ENCODE measurements around the gene ARHGAP9.
"Not testable (repeated sequence)": the region's sequence is repeated elsewhere in the genome, so short reads cannot be mapped to it uniquely, and the experiment has no call there.

ARHGAP9 gene

GRCh38 chr12:57452937-57453509 is 26.6 kb downstream of the ARHGAP9 start:
- H3K9me3 Mint-ChIP-seq: no peaks in the 10 kb centered on the region
- peak overlapping the region; percentile 79 for H3K27ac Mint-ChIP-seq
- H3K36me3 Mint-ChIP-seq (ENCODE audit: low read depth): no peaks in the 10 kb centered on the region
- no peaks in the 10 kb centered on the region for H3K27me3 Mint-ChIP-seq
- peak overlapping the region; percentile 28 for H3K4me3 Mint-ChIP-seq
- H3K4me1 Mint-ChIP-seq (ENCODE audit: low read depth): peaks cover 41% of the 10 kb centered on the region

- Mint-ChIP-seq H3K27me3 (no peaks in the 10 kb centered on the region), H3K36me3 (ENCODE audit: low read depth) (no peaks in the 10 kb centered on the region), H3K27ac (peak overlapping the region; percentile 79), H3K9me3 (no peaks in the 10 kb centered on the region), H3K4me3 (peak overlapping the region; percentile 28), H3K4me1 (ENCODE audit: low read depth) (peaks cover 35% of the 10 kb centered on the region)
Measured at GRCh38 chr12:57452181-57452936, 27.3 kb downstream of the ARHGAP9 start.

DNA sequence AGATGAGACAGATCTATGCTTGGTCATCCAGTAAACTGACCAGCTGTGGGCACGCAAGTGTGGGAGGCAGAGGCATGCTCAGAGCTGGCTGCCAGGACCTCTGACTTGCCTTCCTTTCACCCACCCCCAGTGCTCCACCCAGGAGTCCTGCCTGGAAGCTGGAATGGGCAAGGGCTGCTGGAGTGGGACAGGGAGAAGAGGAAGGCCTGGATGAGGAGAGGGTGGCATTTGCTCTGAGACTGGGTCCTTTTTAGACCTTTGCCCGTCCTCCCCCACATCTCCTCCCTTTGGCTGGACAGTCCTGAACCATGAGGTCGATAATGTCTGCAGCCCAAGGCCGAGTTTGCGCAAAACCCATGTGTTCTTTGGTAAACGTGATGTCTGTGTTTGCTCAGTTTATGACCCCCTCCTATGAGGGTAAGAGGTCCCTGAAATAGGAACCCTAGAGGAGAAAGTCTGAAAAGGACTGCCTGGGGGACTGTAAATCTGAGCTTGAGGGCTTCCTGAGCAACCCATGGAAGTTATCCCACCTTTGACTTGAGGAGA is 28.4 kb downstream of the ARHGAP9 start:
- H3K27me3 Mint-ChIP-seq: no peaks in the 10 kb centered on the region
- H3K4me1 Mint-ChIP-seq (ENCODE audit: low read depth): peaks cover 28% of the 10 kb centered on the region
- no peak overlapping the region for H3K27ac Mint-ChIP-seq
- H3K4me3 Mint-ChIP-seq: no peak overlapping the region
- H3K36me3 Mint-ChIP-seq (ENCODE audit: low read depth): no peaks in the 10 kb centered on the region
- H3K9me3 Mint-ChIP-seq: no peaks in the 10 kb centered on the region

- Mint-ChIP-seq H3K9me3 (no peaks in the 10 kb centered on the region), H3K27ac (no peak overlapping the region), H3K27me3 (no peaks in the 10 kb centered on the region), H3K4me1 (ENCODE audit: low read depth) (peaks cover 19% of the 10 kb centered on the region), H3K4me3 (no peak overlapping the region), H3K36me3 (ENCODE audit: low read depth) (no peaks in the 10 kb centered on the region)
Measured at GRCh38 chr12:57450057-57450456, 29.6 kb downstream of the ARHGAP9 start.

GRCh38 chr12:57449375-57449774 is 30.3 kb downstream of the ARHGAP9 start:
- no peaks in the 10 kb centered on the region for H3K36me3 Mint-ChIP-seq (ENCODE audit: low read depth)
- peaks cover 14% of the 10 kb centered on the region for H3K4me1 Mint-ChIP-seq (ENCODE audit: low read depth)
- H3K27me3 Mint-ChIP-seq: no peaks in the 10 kb centered on the region
- H3K9me3 Mint-ChIP-seq: no peaks in the 10 kb centered on the region
- no peak overlapping the region for H3K27ac Mint-ChIP-seq
- H3K4me3 Mint-ChIP-seq: no peak overlapping the region

DNA sequence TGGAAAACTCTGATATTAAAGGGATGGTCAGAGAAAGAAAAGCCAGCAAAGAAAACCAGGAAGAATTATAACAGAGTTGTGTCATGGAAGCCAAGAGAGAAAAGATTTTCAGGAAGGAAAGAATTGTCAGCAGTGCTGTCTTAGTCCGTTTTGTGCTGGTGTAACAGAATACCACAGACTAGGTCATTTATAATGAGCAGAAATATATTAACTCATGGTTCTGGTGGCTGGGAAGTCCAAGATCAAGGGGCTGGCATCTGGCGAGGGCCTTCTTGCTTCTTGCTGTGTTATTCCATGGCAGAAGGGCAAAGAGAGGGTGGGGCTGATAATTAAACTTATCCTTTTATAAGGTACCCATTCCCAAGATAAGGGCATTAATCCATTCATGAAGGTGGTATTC is 31.0 kb downstream of the ARHGAP9 start:
- Mint-ChIP-seq H3K36me3 (ENCODE audit: low read depth) (no peaks in the 10 kb centered on the region), H3K4me1 (ENCODE audit: low read depth) (peaks cover 14% of the 10 kb centered on the region), H3K9me3 (no peaks in the 10 kb centered on the region), H3K27me3 (no peaks in the 10 kb centered on the region), H3K27ac (no peak overlapping the region), H3K4me3 (no peak overlapping the region)

GRCh38 chr12:57446292-57446960 is 33.2 kb downstream of the ARHGAP9 start:
- H3K4me1 Mint-ChIP-seq (ENCODE audit: low read depth): no peaks in the 10 kb centered on the region
- H3K9me3 Mint-ChIP-seq: peaks cover 7% of the 10 kb centered on the region
- H3K36me3 Mint-ChIP-seq (ENCODE audit: low read depth): no peaks in the 10 kb centered on the region
- H3K27me3 Mint-ChIP-seq: no peaks in the 10 kb centered on the region
- no peak overlapping the region for H3K27ac Mint-ChIP-seq
- H3K4me3 Mint-ChIP-seq: no peak overlapping the region

GRCh38 chr12:57444744-57445143 is 34.9 kb downstream of the ARHGAP9 start:
- no peaks in the 10 kb centered on the region for H3K4me1 Mint-ChIP-seq (ENCODE audit: low read depth)
- H3K36me3 Mint-ChIP-seq (ENCODE audit: low read depth): peaks cover 3% of the 10 kb centered on the region
- H3K27ac Mint-ChIP-seq: no peak overlapping the region
- peaks cover 7% of the 10 kb centered on the region for H3K9me3 Mint-ChIP-seq
- H3K27me3 Mint-ChIP-seq: peaks cover 3% of the 10 kb centered on the region
- no peak overlapping the region for H3K4me3 Mint-ChIP-seq

GRCh38 chr12:57444337-57444736 is 35.3 kb downstream of the ARHGAP9 start:
- H3K9me3 Mint-ChIP-seq; H3K4me3 Mint-ChIP-seq; H3K4me1 Mint-ChIP-seq (ENCODE audit: low read depth); H3K27ac Mint-ChIP-seq; H3K27me3 Mint-ChIP-seq; H3K36me3 Mint-ChIP-seq (ENCODE audit: low read depth): not testable (repeated sequence)

DNA sequence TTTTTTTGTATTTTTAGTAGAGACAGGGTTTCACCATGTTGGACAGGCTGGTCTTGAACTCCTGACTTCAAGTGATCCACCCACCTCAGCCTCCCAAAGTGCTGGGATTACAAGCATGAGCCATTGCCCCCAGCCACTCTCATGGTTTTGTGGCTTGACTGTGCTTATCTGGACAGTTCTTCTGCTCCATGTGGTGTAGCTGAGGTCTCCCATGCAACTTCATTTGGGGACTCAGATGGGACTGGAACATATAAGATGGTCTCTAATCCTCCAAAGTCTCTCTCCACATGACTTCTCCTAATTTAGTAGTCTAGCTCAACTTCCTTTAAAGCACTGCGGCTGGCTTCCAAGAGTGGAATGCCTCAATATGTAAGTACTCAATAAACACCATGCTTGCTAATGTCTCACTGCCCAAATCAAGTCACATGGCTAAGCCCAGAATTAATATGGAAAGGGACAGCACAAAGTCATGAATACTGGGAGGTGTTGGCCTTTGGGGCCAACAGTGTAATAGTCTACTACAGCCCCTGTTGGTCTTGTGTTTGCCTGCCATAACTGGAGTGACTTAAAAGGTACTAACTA is 37.7 kb downstream of the ARHGAP9 start:
- Mint-ChIP-seq H3K4me3 (no peak overlapping the region), H3K27me3 (peaks cover 7% of the 10 kb centered on the region), H3K4me1 (ENCODE audit: low read depth) (no peaks in the 10 kb centered on the region), H3K27ac (no peak overlapping the region), H3K36me3 (ENCODE audit: low read depth) (peaks cover 3% of the 10 kb centered on the region), H3K9me3 (peaks cover 7% of the 10 kb centered on the region)

- H3K36me3 Mint-ChIP-seq (ENCODE audit: low read depth); H3K27me3 Mint-ChIP-seq; H3K4me3 Mint-ChIP-seq; H3K27ac Mint-ChIP-seq; H3K4me1 Mint-ChIP-seq (ENCODE audit: low read depth); H3K9me3 Mint-ChIP-seq: not testable (repeated sequence)
Measured at GRCh38 chr12:57441393-57441792, 38.3 kb downstream of the ARHGAP9 start.

DNA sequence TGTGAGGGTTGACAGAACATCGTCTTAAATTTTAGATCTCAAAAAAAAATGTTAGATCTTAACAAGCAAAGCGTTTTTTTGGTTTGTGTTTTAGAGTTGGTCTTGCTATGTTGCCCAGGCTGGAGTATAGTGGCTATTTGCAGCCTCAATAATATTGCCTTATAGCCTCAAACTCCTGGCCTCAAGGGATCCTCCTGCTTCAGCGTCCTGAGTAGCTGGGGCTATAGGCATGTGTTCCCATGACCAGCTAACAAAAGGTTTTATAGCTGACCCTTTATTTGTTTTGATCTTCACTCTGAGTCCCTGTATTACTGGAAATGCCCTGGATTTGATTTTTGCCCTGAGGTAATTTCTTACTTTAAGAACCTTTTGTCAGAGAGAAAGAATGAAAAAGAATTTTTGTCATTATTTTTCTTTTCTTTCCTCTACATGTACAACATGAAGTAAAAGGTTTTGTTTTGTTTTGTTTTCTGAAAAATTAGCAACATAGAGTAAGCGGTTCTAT is 39.9 kb downstream of the ARHGAP9 start:
- H3K9me3 Mint-ChIP-seq: peaks cover 7% of the 10 kb centered on the region
- H3K36me3 Mint-ChIP-seq (ENCODE audit: low read depth): peaks cover 3% of the 10 kb centered on the region
- no peak overlapping the region for H3K4me3 Mint-ChIP-seq
- no peak overlapping the region for H3K27ac Mint-ChIP-seq
- H3K27me3 Mint-ChIP-seq: peaks cover 7% of the 10 kb centered on the region
- H3K4me1 Mint-ChIP-seq (ENCODE audit: low read depth): peaks cover 6% of the 10 kb centered on the region

- H3K9me3 Mint-ChIP-seq: peaks cover 7% of the 10 kb centered on the region
- H3K36me3 Mint-ChIP-seq (ENCODE audit: low read depth): peaks cover 3% of the 10 kb centered on the region
- H3K27ac Mint-ChIP-seq: no peak overlapping the region
- H3K4me1 Mint-ChIP-seq (ENCODE audit: low read depth): peaks cover 6% of the 10 kb centered on the region
- peaks cover 7% of the 10 kb centered on the region for H3K27me3 Mint-ChIP-seq
- H3K4me3 Mint-ChIP-seq: no peak overlapping the region
Measured at GRCh38 chr12:57438400-57438799, 41.3 kb downstream of the ARHGAP9 start.

DNA sequence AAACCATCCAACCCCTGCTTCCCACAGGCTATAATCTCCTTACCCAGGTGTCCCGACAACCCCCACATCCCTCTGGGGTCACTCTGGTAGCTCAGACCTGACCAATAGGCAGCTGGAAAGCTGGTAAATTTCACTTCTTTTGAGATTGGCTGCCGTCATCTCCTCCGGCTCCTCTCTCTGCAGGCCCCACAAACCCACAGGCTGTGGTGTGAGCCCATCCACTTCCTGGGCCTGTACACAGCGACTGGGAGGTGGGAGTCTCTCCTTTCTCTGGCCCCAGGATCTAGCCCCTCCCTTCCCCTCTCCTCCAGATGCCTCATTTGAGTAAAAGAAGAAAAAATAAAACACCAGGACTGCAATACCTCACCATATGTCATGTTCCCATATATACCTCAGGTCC is 44.4 kb downstream of the ARHGAP9 start:
- no peaks in the 10 kb centered on the region for H3K36me3 Mint-ChIP-seq (ENCODE audit: low read depth)
- peak overlapping the region; percentile 68 for H3K4me3 Mint-ChIP-seq
- H3K9me3 Mint-ChIP-seq: no peaks in the 10 kb centered on the region
- H3K27ac Mint-ChIP-seq: peak overlapping the region; percentile 81
- peaks cover 17% of the 10 kb centered on the region for H3K4me1 Mint-ChIP-seq (ENCODE audit: low read depth)
- H3K27me3 Mint-ChIP-seq: peaks cover 4% of the 10 kb centered on the region

Measured in stimulated activated naive CD8-positive, alpha-beta T cell treated with anti-CD3 and anti-CD28 coated beads, Interleukin-15, Interleukin-2, amounts not matched to agents 100 ng/mL and 50 ng/mL, for 24 hours (primary cell).